ENCODE measurements around the gene CCDC88A.

The CCDC88A gene

GRCh38 chr2:55351672-55352071, 68.0 kb downstream of the CCDC88A start:
- TF ChIP-seq CTCF (IDR thresholded peaks at IDR 0.05; ENCODE audit: unreplicated experiment in 3 of 3): no peak
- peaks cover 72% of the 10 kb centered on the region for H3K36me3 Mint-ChIP-seq (ENCODE audit: low read depth)
- H3K27me3 Mint-ChIP-seq (ENCODE audit: low read depth): no peaks in the 10 kb centered on the region
- H3K9me3 Mint-ChIP-seq: peaks cover 3% of the 10 kb centered on the region
- H3K4me1 Mint-ChIP-seq: no peaks in the 10 kb centered on the region
- H3K4me3 Mint-ChIP-seq: no peak overlapping the region
- H3K27ac Mint-ChIP-seq: no peak overlapping the region

GRCh38 chr2:55345064-55345463, 74.6 kb downstream of the CCDC88A start:
- no peaks in the 10 kb centered on the region for H3K4me1 Mint-ChIP-seq
- no peaks in the 10 kb centered on the region for H3K9me3 Mint-ChIP-seq
- H3K4me3 Mint-ChIP-seq: no peak overlapping the region
- H3K27me3 Mint-ChIP-seq (ENCODE audit: low read depth): no peaks in the 10 kb centered on the region
- H3K36me3 Mint-ChIP-seq (ENCODE audit: low read depth): peaks cover 65% of the 10 kb centered on the region
- no peak for TF ChIP-seq CTCF (IDR thresholded peaks at IDR 0.05; ENCODE audit: unreplicated experiment in 3 of 3)
- no peak overlapping the region for H3K27ac Mint-ChIP-seq

- TF ChIP-seq CTCF (IDR thresholded peaks at IDR 0.05; ENCODE audit: unreplicated experiment in 3 of 3): no peak
- Mint-ChIP-seq H3K4me1 (no peaks in the 10 kb centered on the region), H3K27me3 (ENCODE audit: low read depth) (no peaks in the 10 kb centered on the region), H3K4me3 (no peak overlapping the region), H3K36me3 (ENCODE audit: low read depth) (peaks cover 50% of the 10 kb centered on the region), H3K27ac (no peak overlapping the region), H3K9me3 (no peaks in the 10 kb centered on the region)
Observed at GRCh38 chr2:55338268-55338667, 81.4 kb downstream of the CCDC88A start.

GRCh38 chr2:55334728-55335127, 84.9 kb downstream of the CCDC88A start:
- no peaks in the 10 kb centered on the region for H3K4me1 Mint-ChIP-seq
- H3K9me3 Mint-ChIP-seq: no peaks in the 10 kb centered on the region
- H3K36me3 Mint-ChIP-seq (ENCODE audit: low read depth): peaks cover 46% of the 10 kb centered on the region
- no peak for TF ChIP-seq CTCF (IDR thresholded peaks at IDR 0.05; ENCODE audit: unreplicated experiment in 3 of 3)
- H3K4me3 Mint-ChIP-seq: no peak overlapping the region
- H3K27ac Mint-ChIP-seq: no peak overlapping the region
- no peaks in the 10 kb centered on the region for H3K27me3 Mint-ChIP-seq (ENCODE audit: low read depth)

- H3K27me3 Mint-ChIP-seq (ENCODE audit: low read depth): no peaks in the 10 kb centered on the region
- TF ChIP-seq CTCF (IDR thresholded peaks at IDR 0.05; ENCODE audit: unreplicated experiment in 3 of 3): no peak
- H3K36me3 Mint-ChIP-seq (ENCODE audit: low read depth): peaks cover 70% of the 10 kb centered on the region
- H3K4me3 Mint-ChIP-seq: no peak overlapping the region
- no peak overlapping the region for H3K27ac Mint-ChIP-seq
- peaks cover 3% of the 10 kb centered on the region for H3K9me3 Mint-ChIP-seq
- no peaks in the 10 kb centered on the region for H3K4me1 Mint-ChIP-seq
Observed at GRCh38 chr2:55330541-55331297, 88.9 kb downstream of the CCDC88A start.

All from nephron (organoid).